DOHH2 (cell line): Measurements from ENCODE around the gene TNXB.

ENCODE experiments used
- H3F3A ChIP-seq: fragments of 200-600 bp; sonication (generic), shearing (Covaris generic); 2 replicates; pipeline ENCODE4 v1.6.0; 2016; ENCODE audit warnings: antibody characterized with exemption, mild to moderate bottlenecking; ENCODE audit not compliant: control insufficient read depth, insufficient read depth
- H3K27ac ChIP-seq: fragments of 200-600 bp; sonication (generic); 2 replicates; pipeline ENCODE4 v1.5.1; 2014; ENCODE audit warnings: low read depth, mild to moderate bottlenecking, low read length, moderate library complexity
- H3K27me3 ChIP-seq: fragments of 200-600 bp; sonication (generic); 2 replicates; pipeline ENCODE4 v1.6.1; 2014; ENCODE audit warnings: mild to moderate bottlenecking, low read length, mixed read lengths; ENCODE audit not compliant: control insufficient read depth
- H3K36me3 ChIP-seq: fragments of 200-600 bp; sonication (generic); 2 replicates; pipeline ENCODE4 v1.6.1; 2014; ENCODE audit warnings: mild to moderate bottlenecking, low read length, moderate library complexity, mixed read lengths; ENCODE audit not compliant: control insufficient read depth
- H3K4me1 ChIP-seq: fragments of 200-600 bp; sonication (generic); 2 replicates; pipeline ENCODE4 v1.6.1; 2014; ENCODE audit warnings: mild to moderate bottlenecking, low read length, mixed read lengths; ENCODE audit not compliant: control insufficient read depth
- H3K4me2 ChIP-seq: fragments of 200-600 bp; sonication (generic); 2 replicates; pipeline ENCODE4 v1.6.0; 2014; ENCODE audit warnings: mild to moderate bottlenecking, low read length, moderate library complexity
- H3K4me3 ChIP-seq: fragments of 200-600 bp; sonication (generic); 2 replicates; pipeline ENCODE4 v1.5.1; 2014; ENCODE audit warnings: mild to moderate bottlenecking, low read length, mixed read lengths
- H3K79me2 ChIP-seq: fragments of 200-600 bp; sonication (generic); 2 replicates; pipeline ENCODE4 v1.6.1; 2014; ENCODE audit warnings: mild to moderate bottlenecking, low read length, mixed read lengths; ENCODE audit not compliant: control insufficient read depth
- H3K9me2 ChIP-seq: fragments of 200-600 bp; sonication (generic); replicated peaks from 2 replicates; pipeline ENCODE4 v1.6.1; 2014; ENCODE audit warnings: mild to moderate bottlenecking, low read length, mixed read lengths; ENCODE audit not compliant: control insufficient read depth
- H3K9me3 ChIP-seq: fragments of 200-600 bp; sonication (generic); 2 replicates; pipeline ENCODE4 v1.6.1; 2014; ENCODE audit warnings: antibody characterized with exemption, low read length, mixed read lengths; ENCODE audit not compliant: control insufficient read depth, insufficient read depth
- H4K20me1 ChIP-seq: fragments of 200-600 bp; sonication (generic); 2 replicates; pipeline ENCODE4 v1.6.0; 2014; ENCODE audit warnings: low read depth, mild to moderate bottlenecking, antibody characterized with exemption, low read length, moderate library complexity; ENCODE audit not compliant: control insufficient read depth, insufficient read depth
- CTCF ChIP-seq: fragments of 200-600 bp; sonication (generic); IDR thresholded peaks from one replicate; pipeline ENCODE4 v1.5.1; 2014; ENCODE audit warnings: antibody characterized with exemption, mild to moderate bottlenecking, low read depth, low read length; ENCODE audit not compliant: poor library complexity, severe bottlenecking
- EZH2phosphoT487 ChIP-seq: fragments of 200-600 bp; sonication (generic); IDR thresholded peaks from 2 replicates; pipeline ENCODE4 v1.6.1; 2017; ENCODE audit warnings: borderline replicate concordance, mild to moderate bottlenecking, antibody characterized with exemption, low read length, moderate library complexity, mixed read lengths

TNXB gene

GRCh38 chr6:32110632-32111031 is 1.5 kb upstream of the TNXB start:
- H3K27me3 ChIP-seq = peaks cover 33% of the 10 kb centered on the region
- no peak for TF ChIP-seq EZH2phosphoT487
- no peak for TF ChIP-seq CTCF
- no peak overlapping the region for H3K4me2 ChIP-seq
- H3K79me2 ChIP-seq = no peaks in the 10 kb centered on the region
- H4K20me1 ChIP-seq = no peaks in the 10 kb centered on the region
- H3K4me3 ChIP-seq = no peak overlapping the region
- H3K9me2 ChIP-seq = no peaks in the 10 kb centered on the region
- H3K27ac ChIP-seq = no peak overlapping the region
- no peaks in the 10 kb centered on the region for H3K9me3 ChIP-seq
- H3K4me1 ChIP-seq = no peaks in the 10 kb centered on the region
- no peaks in the 10 kb centered on the region for H3F3A ChIP-seq
- H3K36me3 ChIP-seq = peaks cover 3% of the 10 kb centered on the region; the same call in 1 of the 2 replicates

GRCh38 chr6:32109765-32110160 is 625 bp upstream of the TNXB start:
- H3K27me3 ChIP-seq = peaks cover 36% of the 10 kb centered on the region
- H3K9me2 ChIP-seq = no peaks in the 10 kb centered on the region
- H3K79me2 ChIP-seq = no peaks in the 10 kb centered on the region
- H3F3A ChIP-seq = no peaks in the 10 kb centered on the region
- no peaks in the 10 kb centered on the region; the same call in 1 of the 2 replicates for H3K36me3 ChIP-seq
- H3K4me2 ChIP-seq = no peak overlapping the region
- no peaks in the 10 kb centered on the region for H3K4me1 ChIP-seq
- H3K27ac ChIP-seq = no peak overlapping the region
- no peaks in the 10 kb centered on the region for H4K20me1 ChIP-seq
- no peak for TF ChIP-seq CTCF
- H3K9me3 ChIP-seq = no peaks in the 10 kb centered on the region
- no peak overlapping the region for H3K4me3 ChIP-seq

GRCh38 chr6:32108727-32109113 is 418 bp downstream of the TNXB start:
- Histone ChIP-seq H3K36me3 (no peaks in the 10 kb centered on the region; the same call in 1 of the 2 replicates), H4K20me1 (no peaks in the 10 kb centered on the region), H3K4me2 (no peak overlapping the region), H3K27ac (no peak overlapping the region), H3K4me1 (no peaks in the 10 kb centered on the region), H3K9me3 (no peaks in the 10 kb centered on the region), H3K4me3 (no peak overlapping the region), H3K79me2 (no peaks in the 10 kb centered on the region), H3K9me2 (no peaks in the 10 kb centered on the region), H3K27me3 (peaks cover 38% of the 10 kb centered on the region), H3F3A (no peaks in the 10 kb centered on the region)
- TF ChIP-seq CTCF (no peak), EZH2phosphoT487 (no peak)

GRCh38 chr6:32108094-32108627 is 977 bp downstream of the TNXB start:
- H3F3A ChIP-seq = no peaks in the 10 kb centered on the region
- H3K79me2 ChIP-seq = no peaks in the 10 kb centered on the region
- H3K27me3 ChIP-seq = peaks cover 38% of the 10 kb centered on the region
- H3K9me3 ChIP-seq = no peaks in the 10 kb centered on the region
- no peaks in the 10 kb centered on the region for H3K9me2 ChIP-seq
- no peaks in the 10 kb centered on the region for H4K20me1 ChIP-seq
- no peaks in the 10 kb centered on the region for H3K4me1 ChIP-seq
- no peaks in the 10 kb centered on the region for H3K36me3 ChIP-seq
- H3K4me3 ChIP-seq = no peak overlapping the region
- no peak overlapping the region for H3K4me2 ChIP-seq
- TF ChIP-seq EZH2phosphoT487 = no peak
- H3K27ac ChIP-seq = no peak overlapping the region
